NCI-H2081 (cell line): Measurements from ENCODE around the gene TMEM223.
"Not testable (repeated sequence)": the region's sequence is repeated elsewhere in the genome, so short reads cannot be mapped to it uniquely, and the experiment has no call there.

Experiments used
- DNase-seq, 2 experiments: peaks; one replicate each; lab custom pipeline; 2025; lab: John Stamatoyannopoulos, UW

Gene TMEM223

DNA sequence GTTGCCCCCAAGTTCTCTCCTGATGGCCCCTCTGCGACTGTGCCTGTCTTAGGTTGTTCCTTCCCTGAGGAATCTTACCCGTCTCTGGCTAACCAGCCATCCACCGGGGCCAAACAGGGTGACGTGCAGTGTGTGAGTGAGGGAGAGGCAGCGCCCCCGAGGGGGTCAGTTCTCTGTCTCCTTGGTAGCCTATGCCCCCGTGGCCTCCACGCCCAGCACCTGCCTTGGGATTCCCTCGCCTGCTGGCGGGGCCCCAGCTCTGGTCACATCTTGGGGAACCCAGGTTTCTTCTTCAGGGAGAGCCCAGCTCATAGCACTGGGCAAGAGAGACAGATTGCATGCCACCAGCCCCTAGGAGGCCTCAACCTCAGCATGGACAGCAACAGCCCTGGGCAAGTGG, 7.7 kb upstream of the TMEM223 start:
- DNase-seq, result no peak

DNA sequence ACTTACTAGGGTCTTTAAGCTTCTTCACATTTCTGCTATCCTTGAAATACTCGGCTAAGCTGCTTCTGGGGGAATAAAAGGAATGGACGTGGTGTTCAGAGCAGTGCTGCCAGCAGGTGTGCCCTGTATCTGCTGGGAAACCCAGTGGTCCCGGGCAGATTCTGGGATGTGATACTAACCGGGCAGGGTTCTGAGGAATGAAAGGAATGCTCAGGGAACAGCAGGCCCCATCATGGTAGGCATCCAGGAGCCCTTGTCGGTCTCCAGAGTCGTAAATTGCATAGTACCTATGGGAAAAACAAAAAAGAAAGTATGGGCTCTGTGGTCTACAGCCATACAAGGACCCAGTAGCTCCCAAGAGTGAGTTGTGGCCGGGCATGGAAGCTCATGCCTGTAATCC, 4.5 kb upstream of the TMEM223 start:
- no peak for DNase-seq

GRCh38 chr11:62794201-62794775, 2.5 kb upstream of the TMEM223 start:
- no peak for DNase-seq

GRCh38 chr11:62792202-62792575, 383 bp upstream of the TMEM223 start:
- DNase-seq, result no peak

GRCh38 chr11:62789576-62789975, 2.2 kb downstream of the TMEM223 start:
- no peak for DNase-seq

- DNase-seq, result peak in 1 of 2 experiments; percentile 10
These were observed 2.8 kb downstream of the TMEM223 start for GRCh38 chr11:62788991-62789390.

DNA sequence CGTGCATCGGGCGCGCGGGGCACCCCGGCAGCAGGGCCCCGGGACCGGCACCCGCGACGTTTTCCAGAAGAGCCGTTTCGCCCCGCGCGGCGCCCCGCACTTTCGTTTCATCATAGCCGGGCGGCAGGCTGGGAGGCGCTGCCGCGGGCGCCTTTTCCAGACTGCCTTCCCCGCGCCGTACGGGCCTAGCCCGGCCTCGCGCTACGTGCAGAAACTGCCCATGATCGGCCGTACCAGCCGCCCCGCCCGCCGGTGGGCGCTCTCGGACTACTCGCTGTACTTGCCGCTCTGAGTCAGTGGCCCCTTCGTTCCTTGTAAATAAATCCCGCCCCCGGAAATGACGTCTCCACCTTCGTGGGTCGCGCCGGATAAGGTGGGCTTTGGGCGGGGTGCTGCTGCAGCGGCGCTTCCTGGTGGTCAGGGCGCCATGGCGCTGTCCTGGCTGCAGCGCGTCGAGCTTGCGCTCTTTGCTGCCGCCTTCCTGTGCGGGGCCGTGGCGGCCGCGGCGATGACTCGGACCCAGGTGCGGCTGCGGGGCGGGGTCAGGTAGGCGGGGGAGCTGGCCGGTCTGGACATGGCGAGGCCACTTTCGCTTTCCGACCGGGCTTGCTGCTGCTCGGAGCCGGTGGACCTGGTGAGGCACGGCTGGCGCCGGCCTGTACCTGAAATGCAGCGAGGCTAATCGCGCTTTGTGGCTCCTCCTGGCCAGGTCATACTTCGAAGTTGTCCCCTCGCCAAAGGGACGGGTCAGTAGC, 4.6 kb downstream of the TMEM223 start, which contains the start of gene TMEM179B:
Gene TMEM179B (plus strand): TSS at position 398 of the 755 bp plus-strand sequence. CDS start 30 bp downstream, at position 428.
- DNase-seq, result peak; percentile 97 to 98

- DNase-seq, result peak; percentile 53 to 79
These were observed 5.3 kb downstream of the TMEM223 start for GRCh38 chr11:62786318-62787004.

- no peak for DNase-seq
These were observed 9.1 kb downstream of the TMEM223 start for GRCh38 chr11:62782753-62783152.

GRCh38 chr11:62778441-62778840, 13.4 kb downstream of the TMEM223 start:
- DNase-seq, result no peak

- DNase-seq, result no peak
These were observed 14.4 kb downstream of the TMEM223 start for GRCh38 chr11:62777389-62777788.

- no peak for DNase-seq
These were observed 16.2 kb downstream of the TMEM223 start for GRCh38 chr11:62775646-62776045.

- no peak for DNase-seq
These were observed 17.4 kb downstream of the TMEM223 start for GRCh38 chr11:62774407-62774806.

GRCh38 chr11:62771144-62772021, 20.4 kb downstream of the TMEM223 start, which contains the start of gene TAF6L:
TSS of gene TAF6L (plus strand) at chr11:62771396. CDS start at chr11:62775784, 4,388 bp downstream.
- peak; percentile 95 to 98 for DNase-seq

GRCh38 chr11:62770778-62771143, 21.0 kb downstream of the TMEM223 start:
- peak in 1 of 2 experiments; percentile 36 for DNase-seq

- DNase-seq, result not testable (repeated sequence)
These were observed 31.0 kb downstream of the TMEM223 start for GRCh38 chr11:62760867-62761227.

GRCh38 chr11:62757846-62758788, 33.7 kb downstream of the TMEM223 start:
- DNase-seq, result no peak

DNA sequence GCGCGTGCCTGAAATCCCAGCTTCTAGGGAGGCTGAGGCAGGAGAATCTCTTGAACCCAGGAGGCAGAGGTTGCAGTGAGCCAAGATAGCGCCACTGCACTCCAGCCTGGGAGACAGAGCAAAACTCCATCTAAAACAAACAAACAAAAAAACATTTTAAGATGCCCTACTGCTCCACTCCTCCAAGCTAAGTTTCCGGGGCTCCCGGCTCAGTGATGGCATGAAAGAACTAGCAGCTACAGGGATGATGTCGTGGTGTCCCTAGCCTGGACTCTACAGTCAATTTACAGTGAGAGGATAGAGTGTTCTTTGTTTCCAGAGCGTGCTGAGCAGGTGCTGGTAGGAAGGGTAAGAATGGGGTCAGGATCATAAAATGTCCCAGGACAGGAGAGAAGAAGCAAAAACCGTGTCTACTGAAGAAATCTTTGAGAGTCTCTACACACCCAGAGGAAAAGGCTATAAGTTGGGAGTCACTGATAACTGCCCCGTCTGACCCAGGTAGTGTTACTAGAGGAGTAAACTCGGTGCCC, 36.7 kb downstream of the TMEM223 start:
- no peak for DNase-seq

DNA sequence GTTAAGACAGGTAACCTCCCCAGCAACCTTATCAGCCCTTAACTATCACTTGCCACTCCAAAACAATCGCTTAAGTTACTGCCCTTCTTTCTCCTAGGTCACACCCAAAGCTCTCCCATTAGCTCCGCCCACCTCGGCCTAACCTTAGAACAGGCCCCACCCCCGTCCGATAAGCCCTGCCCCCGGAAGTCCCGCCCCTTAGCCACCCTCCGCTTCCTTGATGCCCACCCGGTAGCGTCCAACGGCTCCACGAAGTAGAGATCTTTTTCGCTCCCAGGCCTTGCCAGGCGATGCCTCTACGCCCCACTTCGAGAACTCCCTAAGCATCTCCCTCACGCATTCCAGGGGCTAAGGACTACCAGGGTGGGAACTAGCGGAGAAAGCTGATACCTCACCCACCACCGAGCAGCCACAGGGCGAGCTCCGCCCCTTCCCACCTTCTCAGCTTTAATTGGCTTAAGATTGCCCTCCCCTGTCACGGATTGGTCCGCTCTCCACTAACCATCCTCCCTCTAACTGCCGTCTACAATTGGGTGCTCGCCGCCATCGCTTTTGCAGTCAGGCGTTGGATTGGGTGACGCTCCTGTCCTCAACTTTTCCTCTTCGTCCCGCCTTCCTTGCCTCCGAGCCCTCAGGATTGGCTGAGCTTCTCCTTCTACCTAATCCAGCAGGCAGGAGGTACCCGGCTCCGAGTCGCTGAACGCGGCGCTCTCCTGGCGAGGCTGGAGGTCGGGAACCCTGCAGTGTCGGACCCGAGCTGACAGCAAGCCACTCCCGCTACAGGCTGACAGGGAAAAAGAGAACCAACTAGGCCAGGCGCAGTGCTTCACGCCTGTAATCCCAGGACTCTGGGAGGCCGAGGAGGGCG, 37.8 kb downstream of the TMEM223 start, which contains the start of gene ZBTB3:
Gene ZBTB3 (minus strand): TSS at position 425 of the 868 bp plus-strand sequence. CDS start 496 bp downstream, outside the sequence.
- DNase-seq, result peak; percentile 99
